ENCODE data around the gene GJA8. TPM values are rescaled to one million over a fixed set of nuclear protein-coding genes. Genes with fewer than 3 reads are reported as not detected.
"Not testable (repeated sequence)": the region's sequence is repeated elsewhere in the genome, so short reads cannot be mapped to it uniquely, and the experiment has no call there.

Gene GJA8
- total RNA-seq (2014; rRNA removed; shearing (Covaris generic)) = not detected in 2 replicates
- not detected in 2 replicates for polyA plus RNA-seq (2015; cell fraction: cytosol; rRNA removed)
- not detected in 2 replicates for polyA plus RNA-seq (2015; cell fraction: nucleus; rRNA removed)

DNA sequence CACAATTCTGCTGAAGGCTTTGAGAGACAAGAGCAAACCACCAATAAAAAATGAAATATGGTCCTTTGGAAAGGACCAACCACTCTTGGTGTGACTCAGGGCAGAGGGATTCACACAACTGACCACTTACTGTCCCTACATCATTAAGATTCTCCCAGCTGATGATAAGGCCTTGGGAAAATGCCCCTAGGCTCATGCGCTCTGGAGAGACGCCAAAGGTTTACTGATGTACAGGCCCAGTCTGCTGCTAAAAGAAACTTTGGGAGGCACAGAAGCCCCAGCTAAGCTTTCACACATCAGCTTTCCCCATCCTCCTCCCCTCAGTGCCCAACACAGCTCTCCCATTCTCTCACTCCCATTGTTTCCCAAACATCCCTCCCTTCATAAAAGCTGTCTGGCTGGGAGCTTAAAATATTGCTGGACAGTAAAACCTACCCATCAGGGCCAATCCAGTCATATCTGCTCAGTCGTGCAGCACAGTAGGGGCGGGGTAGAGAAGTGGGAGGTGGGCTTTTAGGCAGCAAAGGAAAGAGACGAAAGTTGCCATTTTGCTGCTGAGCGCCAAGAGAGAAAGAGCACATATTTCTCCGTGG lies at the start of gene GJA8:
TSS of gene GJA8 (plus strand) at position 543 of the 593 bp plus-strand sequence. CDS start 5,161 bp downstream, outside the sequence.
- no peak for DNase-seq (ENCODE audit: low read depth)

DNA sequence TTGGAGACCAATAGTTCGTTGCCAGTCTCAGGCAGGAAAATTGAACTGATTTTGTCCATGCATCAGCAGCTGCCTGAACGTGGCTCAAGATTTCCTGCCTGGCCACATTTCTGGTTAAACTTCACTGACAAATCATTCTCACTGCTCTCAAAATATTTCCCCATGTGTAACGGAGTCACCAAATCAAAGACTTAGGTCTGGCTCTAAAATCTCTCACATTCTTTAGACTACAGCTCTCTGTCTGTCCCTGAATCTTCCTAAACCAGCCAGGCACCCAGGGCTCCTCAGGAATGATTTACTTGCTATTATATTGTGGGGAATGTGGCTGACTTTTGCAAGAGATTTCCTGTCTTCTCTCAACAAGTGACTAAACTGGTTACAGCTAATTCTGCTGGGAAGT lies 49.2 kb upstream of the GJA8 start:
- DNase-seq (ENCODE audit: low read depth) = peak; percentile 36

DNA sequence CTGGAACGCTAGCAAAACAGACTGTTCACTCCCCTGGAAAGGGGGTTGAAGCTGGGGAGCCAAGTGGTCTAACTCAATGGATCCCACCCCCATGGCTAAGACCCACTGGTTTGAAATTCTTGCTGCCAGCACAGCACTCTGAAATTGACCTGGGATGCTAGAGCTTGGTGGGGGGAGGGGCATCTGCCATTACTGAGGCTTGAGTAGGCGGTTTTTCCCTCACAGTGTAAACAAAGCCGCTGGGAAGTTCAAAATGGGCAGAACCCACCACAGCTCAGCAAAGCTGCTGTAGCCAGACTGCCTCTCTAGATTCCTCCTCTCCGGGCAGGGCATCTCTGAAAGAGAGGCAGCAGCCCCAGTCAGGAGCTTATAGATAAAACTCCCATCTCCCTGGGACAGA lies 47.6 kb upstream of the GJA8 start:
- not testable (repeated sequence) for DNase-seq (ENCODE audit: low read depth)

DNA sequence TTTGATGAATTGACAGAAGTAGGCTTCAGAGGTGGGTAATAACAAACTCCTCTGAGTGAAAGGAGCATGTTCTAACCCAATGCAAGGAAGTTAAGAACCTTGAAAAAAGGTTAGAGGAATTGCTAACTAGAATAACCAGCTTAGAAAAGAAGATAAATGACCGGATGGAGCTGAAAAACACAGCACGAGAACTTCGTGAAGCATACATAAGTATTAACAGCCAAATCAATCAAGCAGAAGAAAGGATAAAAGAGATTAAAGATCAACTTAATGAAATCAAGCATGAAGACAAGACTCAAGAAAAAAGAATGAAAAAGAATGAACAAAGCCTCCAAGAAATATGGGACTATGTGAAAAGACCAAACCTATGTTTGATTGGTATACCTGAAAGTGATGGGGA lies 46.6 kb upstream of the GJA8 start:
- DNase-seq (ENCODE audit: low read depth) = not testable (repeated sequence)

DNA sequence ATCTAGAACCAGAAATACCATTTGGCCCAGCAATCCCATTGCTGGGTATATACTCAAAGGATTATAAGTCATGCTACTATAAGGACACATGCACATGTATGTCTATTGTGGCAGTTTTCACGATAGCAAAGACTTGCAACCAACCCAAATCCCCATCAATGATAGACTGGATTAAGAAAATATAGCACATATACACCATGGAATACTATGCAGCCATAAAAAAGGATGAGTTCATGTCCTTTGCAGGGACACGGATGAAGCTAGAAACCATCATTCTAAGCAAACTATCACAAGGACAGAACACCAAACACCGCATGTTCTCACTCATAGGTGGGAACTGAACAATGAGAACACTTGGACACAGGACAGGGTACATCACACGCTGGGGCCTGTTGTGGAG lies 35.4 kb upstream of the GJA8 start:
- DNase-seq (ENCODE audit: low read depth) = not testable (repeated sequence)

DNA sequence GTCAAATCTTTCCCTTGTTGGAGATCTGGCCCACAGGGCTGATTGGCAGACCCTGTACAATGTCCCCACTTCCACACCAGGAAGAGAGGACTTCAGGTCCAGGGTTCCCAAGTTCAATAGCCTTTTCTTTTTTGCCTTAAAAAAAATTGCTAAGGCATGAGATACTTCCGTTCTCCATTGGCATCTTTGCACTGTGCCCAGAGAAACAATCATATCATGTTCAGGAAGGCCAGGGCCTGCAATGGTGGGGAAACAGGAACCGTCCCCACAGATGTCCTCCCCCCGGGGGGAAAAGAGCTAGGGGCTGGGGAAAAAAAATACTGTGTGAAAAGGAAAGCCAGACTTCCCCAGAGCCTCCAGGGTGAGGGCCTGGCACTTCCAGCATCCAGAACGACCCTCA lies 24.6 kb upstream of the GJA8 start:
- DNase-seq (ENCODE audit: low read depth) = no peak

DNA sequence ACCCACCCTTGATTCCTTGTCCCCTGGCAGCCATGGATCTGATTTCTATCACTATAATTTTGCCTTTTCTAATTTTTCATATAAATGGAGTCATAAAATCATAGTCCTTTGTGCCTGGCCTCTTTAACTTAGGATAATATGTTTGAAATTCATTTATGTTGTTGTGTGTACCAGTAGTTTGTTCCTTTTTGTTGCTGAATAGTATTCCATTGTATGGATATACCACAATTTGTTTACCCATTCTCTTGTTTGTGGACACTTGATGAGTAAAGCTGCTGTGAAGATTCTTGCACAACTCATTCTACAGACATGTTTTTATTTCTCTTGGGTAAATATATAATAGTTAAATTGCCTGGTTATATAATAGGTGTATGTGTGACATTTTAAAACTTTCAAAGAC lies 22.7 kb upstream of the GJA8 start:
- DNase-seq (ENCODE audit: low read depth) = no peak

DNA sequence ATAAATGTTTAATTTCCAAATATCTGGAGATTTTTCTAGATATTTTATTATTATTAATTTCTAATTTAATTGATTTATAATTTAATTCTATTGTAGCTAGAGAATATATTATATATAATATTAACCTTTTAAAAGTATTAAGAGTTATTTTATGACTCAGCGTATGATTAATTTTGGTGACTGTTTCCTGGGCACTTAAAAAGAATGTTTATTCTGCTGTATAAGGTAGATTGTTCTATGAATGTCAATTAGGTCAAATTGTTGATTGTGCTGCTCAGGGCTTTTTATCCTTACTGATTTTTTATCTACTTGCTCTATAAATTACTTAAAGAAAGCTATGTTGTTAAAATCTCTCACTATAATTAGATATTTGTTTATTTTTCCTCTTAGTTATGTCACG lies 20.1 kb upstream of the GJA8 start:
- DNase-seq (ENCODE audit: low read depth) = no peak

DNA sequence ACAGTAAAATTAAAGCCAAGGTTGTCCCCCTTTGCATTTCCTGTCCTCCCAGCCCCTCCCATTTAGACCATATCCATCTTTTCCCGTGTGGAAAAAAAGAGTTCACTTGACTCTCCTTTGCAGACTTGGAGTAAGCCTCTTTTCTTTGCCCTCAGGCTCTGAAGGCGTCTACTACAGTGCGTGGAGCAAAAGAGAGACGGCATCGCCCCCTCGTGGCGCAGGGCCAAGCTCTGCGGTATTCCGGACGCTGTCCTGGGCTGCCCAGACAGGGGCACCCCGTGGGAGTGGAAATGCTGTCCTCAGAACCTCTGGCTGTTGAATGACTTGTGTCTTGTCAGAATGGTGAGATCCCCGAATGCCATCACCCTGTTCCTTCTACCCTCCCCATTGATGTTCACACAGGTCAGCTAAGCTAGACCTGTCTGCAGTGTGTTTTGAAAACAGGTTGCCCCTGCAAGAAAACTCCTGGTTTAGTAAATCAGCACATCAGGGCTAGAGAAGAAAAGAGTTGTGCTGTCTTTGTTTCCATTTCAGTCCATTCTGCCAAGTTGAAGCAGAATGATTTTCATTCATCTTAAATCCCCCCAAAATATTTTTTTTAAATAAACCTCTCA lies 12.3 kb upstream of the GJA8 start:
- DNase-seq (ENCODE audit: low read depth) = peak; percentile 52

DNA sequence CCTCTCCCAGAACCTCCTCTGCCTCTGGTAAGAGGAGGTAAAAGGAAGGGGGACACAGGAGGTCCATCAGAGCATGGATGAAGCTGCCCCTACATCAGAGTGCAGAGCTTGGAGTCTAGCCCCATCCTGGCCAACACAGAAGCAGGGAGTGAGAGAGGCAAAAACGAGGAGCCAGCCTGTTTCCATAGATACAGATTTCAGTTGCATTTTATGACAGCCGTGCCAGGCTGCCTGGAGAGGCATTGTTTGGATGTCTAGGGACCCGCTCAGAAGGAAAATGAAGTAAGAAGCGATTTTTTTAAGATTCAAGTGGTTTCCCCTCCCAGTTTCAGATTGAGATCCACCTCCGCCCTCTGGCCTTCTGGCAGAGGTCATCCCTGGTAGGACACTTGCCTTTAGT lies 11.5 kb upstream of the GJA8 start:
- DNase-seq (ENCODE audit: low read depth) = no peak

DNA sequence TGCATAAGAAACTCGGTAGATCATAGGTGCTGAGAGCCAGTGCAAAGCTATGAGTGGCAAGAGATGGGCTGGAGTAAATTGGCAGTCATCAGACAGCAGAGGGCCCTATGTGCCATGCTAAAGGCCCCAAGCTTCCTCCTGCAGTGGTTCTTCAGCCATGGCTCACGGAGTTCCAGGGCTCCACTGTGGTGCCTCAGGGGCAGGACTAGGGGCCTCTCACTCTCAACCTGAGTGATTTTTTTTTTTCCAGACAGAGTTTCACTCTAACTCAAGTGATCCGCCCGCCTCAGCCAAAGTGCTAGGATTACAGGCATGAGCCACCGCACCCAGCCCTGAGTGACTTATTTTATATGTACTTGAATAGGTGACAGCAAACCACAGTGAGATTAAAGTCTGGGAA lies 10.4 kb upstream of the GJA8 start:
- DNase-seq (ENCODE audit: low read depth) = peak; percentile 27

DNA sequence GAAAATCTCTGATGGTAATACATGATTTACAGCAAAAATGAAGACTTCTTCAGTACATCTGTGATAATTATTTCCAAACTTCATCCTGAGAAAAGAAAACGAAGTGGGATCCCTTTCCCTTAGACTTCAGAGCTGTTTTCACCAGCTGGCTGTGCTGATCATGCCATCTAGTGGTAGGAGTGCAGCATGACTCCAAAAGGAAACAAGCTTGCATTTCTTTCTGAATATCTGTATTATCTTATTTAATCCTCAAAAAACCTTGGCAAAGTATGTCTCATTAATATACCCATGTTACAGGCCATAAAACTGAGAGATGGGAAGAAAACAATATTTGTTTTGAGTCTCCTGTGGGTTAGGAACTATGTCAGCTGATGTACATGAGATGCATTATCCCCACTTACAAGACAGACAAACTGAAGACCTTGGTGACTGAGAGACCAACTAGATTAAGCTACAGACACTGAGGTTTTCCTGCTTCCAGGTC lies 9.8 kb upstream of the GJA8 start:
- peak; percentile 28 for DNase-seq (ENCODE audit: low read depth)

DNA sequence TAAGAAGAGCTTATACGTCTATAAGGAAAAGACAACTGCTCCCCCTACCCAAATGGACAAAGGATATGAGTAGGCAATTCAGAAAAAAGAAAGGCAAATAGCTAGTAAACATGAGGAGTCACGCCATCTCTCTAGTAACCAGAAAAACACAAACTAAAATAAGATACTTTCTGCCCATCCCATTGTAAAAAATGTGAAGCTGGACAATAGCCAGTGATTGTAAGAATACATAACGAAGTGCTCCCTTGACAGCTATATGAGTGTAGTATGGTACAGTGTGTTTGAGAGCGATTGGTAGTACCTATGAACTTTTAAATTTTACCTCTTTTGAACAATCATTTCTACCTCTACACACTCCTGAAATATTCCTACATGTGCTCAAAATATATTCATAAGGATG lies 7.5 kb upstream of the GJA8 start:
- DNase-seq (ENCODE audit: low read depth) = peak; percentile 6

DNA sequence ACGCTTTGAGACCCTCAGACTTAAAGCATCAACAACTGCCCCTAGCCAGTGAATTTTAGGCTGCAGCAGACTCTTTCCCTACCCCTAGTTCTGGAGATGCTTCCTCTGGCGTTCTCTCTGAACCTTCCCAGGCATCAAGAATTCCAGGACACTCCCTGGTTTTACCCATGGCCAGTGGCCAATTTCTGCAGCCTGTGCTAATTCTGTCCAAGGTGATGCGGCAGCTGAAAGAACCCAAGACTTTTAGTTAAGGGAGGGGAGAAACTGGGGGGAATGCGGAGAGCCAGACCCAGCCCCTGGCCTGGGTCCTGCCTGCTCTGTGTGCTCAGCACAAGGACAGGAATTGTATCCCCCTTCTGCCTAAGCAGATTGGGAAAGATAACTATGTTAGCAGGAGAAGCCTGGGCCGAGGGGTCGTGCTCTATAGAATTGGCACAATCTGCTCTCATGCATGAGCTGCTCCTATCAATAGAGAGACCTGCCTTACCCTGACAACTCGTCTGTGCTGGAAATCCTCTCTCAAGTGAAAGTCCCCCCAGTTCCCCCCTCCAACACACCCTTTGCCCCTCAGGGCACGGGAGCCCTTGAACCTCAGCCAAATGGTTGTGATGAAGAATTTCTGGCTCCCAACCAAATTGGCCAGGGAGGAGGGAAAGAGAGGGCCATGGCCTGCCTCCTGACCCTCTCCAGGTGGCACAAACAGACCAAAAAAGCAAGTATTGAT lies 5.4 kb upstream of the GJA8 start:
- DNase-seq (ENCODE audit: low read depth) = no peak

DNA sequence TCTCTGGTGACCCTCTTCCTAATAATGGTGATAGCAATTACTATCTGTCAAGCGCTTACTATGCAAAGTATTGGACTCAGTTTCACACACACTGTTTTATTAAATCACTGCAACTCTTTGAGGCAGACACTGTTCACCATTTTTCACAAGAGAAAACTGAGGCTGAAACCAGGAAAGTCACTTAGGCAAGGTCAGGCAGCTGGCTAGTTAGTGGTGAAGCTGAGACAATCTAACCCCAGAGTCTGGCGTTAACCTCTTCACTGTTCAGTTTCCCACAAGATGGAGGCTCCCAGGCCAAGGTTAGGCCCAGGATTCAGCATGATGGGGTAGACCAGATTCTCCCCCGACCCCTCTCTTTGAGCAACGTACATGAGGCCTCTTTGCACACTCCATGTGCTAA lies 4.8 kb upstream of the GJA8 start:
- DNase-seq (ENCODE audit: low read depth) = no peak

DNA sequence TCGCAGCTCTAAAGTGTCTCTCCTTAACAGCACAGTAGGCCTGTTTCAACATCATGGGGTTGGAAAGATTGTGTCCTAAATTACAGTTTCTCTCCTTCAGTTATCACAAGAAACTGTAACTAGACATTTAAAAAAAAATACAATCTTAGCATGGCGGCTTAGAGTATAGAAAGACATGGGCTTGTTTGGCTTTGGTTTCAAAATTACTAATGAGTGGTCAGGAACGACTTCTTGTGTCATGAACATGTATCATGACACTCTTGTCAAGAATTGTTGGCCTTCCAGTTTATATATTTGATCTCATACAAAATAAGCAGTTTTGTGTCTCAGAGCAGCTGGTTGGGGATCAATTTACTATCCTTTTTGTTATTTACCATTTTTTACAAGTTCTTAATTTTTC lies 2.1 kb downstream of the GJA8 start:
- no peak for DNase-seq (ENCODE audit: low read depth)

DNA sequence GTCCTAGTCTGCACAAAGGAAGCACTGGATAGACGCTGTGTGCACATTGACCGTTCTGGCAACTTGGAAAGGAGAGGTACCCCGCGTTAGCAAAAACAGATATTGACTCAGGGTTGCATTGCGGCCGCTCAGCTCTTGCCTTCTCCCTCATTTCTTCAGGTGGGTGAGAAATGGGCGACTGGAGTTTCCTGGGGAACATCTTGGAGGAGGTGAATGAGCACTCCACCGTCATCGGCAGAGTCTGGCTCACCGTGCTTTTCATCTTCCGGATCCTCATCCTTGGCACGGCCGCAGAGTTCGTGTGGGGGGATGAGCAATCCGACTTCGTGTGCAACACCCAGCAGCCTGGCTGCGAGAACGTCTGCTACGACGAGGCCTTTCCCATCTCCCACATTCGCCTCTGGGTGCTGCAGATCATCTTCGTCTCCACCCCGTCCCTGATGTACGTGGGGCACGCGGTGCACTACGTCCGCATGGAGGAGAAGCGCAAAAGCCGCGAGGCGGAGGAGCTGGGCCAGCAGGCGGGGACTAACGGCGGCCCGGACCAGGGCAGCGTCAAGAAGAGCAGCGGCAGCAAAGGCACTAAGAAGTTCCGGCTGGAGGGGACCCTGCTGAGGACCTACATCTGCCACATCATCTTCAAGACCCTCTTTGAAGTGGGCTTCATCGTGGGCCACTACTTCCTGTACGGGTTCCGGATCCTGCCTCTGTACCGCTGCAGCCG lies 5.4 kb downstream of the GJA8 start:
- DNase-seq (ENCODE audit: low read depth) = no peak

DNA sequence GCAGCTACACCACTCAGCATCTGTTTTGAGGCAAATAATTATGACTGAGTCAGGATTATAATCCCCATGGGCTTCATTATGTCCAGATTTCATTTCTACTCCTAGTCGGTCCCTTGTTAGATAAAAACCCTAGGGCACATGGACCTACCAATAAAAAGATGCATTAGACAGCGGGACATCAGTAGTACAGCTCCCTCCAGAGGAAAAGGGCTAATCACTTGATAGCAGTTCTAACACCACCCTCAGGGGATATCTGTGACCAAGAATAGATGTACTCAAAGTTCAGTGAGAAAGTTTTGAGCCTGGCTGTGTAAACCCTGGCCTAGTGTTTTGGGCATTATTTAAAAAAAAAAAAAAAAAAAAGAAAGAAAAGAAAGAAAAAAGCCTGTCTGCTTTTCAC lies 10.0 kb downstream of the GJA8 start:
- DNase-seq (ENCODE audit: low read depth) = no peak

DNA sequence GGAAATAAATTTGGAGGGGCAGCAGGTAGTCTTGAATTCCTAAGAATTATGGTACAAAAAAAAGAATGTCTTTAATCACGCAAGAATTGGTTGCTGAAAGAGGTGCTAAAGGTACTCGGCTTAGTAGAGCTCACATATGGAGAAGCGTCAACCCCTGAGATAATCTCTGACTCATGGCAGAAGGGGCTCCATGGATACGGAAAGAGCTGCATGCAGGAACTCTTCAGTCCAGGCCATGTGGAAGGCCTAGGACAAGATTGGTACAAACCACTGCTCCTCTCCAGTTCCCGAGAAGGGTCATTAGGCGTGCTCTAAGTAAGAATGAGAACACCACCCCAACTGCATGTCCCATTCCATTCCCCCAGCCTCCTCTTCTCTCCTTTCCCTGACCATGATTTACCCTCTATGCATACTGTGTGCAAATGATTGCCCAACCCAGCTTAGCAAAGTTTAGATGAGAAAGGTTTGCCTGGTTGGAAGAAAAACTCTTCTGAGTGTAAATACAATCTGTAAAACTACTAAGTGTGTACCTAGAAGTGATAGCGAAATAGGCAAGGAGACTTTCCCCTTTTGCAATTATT lies 10.9 kb downstream of the GJA8 start:
- no peak for DNase-seq (ENCODE audit: low read depth)

DNA sequence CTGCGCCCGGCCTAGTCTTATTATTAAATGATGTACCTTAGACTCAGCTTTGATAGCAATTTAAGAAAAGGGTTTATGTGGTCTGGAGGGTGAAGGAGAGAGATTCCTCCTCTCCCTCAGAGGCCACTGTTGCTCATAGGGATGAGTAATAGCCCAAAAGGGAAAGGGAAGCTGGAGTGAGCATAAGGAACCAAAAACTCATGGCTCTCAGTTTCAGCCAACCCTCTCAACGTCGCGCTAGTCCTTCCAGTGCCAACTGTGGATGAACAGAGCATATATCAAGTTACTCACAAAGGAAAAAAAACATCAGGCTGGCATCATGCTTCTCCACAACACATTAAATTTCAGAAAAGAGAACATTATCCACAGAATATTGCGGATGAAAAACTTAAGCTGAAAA lies 17.3 kb downstream of the GJA8 start:
- peak; percentile 29 for DNase-seq (ENCODE audit: low read depth)

DNA sequence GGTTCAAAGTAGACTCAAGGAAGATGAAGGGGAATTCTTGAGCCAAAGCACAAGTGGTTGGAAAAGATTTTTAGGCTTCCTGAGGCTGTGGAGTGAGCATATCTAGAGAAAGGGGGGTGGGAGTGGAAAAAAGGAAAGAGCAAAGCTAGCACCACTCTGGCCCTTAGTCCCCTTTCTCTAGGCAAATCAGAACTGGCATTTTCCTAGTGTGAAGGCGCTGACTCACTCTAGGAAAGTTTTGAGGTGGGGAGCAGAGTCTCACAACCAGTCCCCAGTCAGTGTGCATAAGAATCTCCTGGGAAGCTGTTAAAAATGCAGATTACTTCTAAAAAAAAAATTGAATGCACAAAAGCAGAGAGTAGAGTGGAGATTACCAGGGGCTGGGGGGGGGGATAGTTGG lies 22.2 kb downstream of the GJA8 start:
- peak; percentile 4 for DNase-seq (ENCODE audit: low read depth)
